ENCODE data around the gene FARP1. TPM values are rescaled to one million over a fixed set of nuclear protein-coding genes. Genes with fewer than 3 reads are reported as not detected.

FARP1 gene
- total RNA-seq, 1 experiment from 2014 or later: 96.6 TPM

GRCh38 chr13:98459721-98460370 is 317.0 kb downstream of the FARP1 start (continued):
- TF ChIP-seq SMAD4 (CRISPR knock-in tag; IDR thresholded peaks at IDR 0.05): no peak
- TF ChIP-seq AR (CRISPR knock-in tag; IDR thresholded peaks at IDR 0.05): no peak
- no peak for TF ChIP-seq CBFB (CRISPR knock-in tag; IDR thresholded peaks at IDR 0.05; ENCODE audit: low read depth)
- TF ChIP-seq TEAD4 (CRISPR knock-in tag; IDR thresholded peaks at IDR 0.05): no peak
- TF ChIP-seq MLX (CRISPR knock-in tag; IDR thresholded peaks at IDR 0.05): no peak
- TF ChIP-seq CTCF (IDR thresholded peaks at IDR 0.05): no peak

GRCh38 chr13:98460516-98460915 is 317.6 kb downstream of the FARP1 start:
- H3K36me3 Mint-ChIP-seq: peaks cover 62% of the 10 kb centered on the region

More at GRCh38 chr13:98460516-98460915, 317.6 kb downstream of the FARP1 start:
- Mint-ChIP-seq H3K9me3 (no peaks in the 10 kb centered on the region), H3K4me3 (no peak overlapping the region), H3K4me1 (peaks cover 12% of the 10 kb centered on the region), H3K27me3 (ENCODE audit: low read depth) (no peaks in the 10 kb centered on the region), H3K27ac (no peak overlapping the region)
- CTCF ChIA-PET: interaction anchor here (1.0 kb wide), 1 partner anchor 193 kb away, joined by 4 read pairs; no protein-coding TSS in a partner anchor
- TF ChIP-seq RELA (CRISPR knock-in tag; IDR thresholded peaks at IDR 0.05; ENCODE audit: borderline replicate concordance) (no peak), GABPB1 (CRISPR knock-in tag; IDR thresholded peaks at IDR 0.05) (no peak), MYBL2 (CRISPR knock-in tag; IDR thresholded peaks at IDR 0.05) (no peak), PREB (CRISPR knock-in tag; IDR thresholded peaks at IDR 0.05; ENCODE audit: borderline replicate concordance) (no peak), ZNF423 (CRISPR knock-in tag; IDR thresholded peaks at IDR 0.05) (no peak), GTF2I (CRISPR knock-in tag; conservative IDR thresholded peaks at IDR 0.05) (no peak), CBFB (CRISPR knock-in tag; IDR thresholded peaks at IDR 0.05; ENCODE audit: low read depth) (no peak), ZNF281 (CRISPR knock-in tag; IDR thresholded peaks at IDR 0.05) (no peak)
- POLR2A ChIA-PET: no interaction called here
- no peak for DNase-seq (ENCODE audit: low spot score)
- no peak for ATAC-seq

Measured in WTC11 (cell line).